ENCODE data around the gene HOMER2. TPM values are rescaled to one million over a fixed set of nuclear protein-coding genes. Genes with fewer than 3 reads are reported as not detected.

The HOMER2 gene
- total RNA-seq, 2 experiments from 2014 or later = 0.85 to 1.6 TPM

GRCh38 chr15:82831894-82832600 is 120.5 kb downstream of the HOMER2 start:
- Histone ChIP-seq H3K27me3 (ENCODE audit: control insufficient read depth in 1 of 2, insufficient read depth in 2 of 2, low read length in 2 of 2) (no peaks in the 10 kb centered on the region), H3K4me3 (ENCODE audit: low read length) (no peak overlapping the region), H3K9me3 (ENCODE audit: control insufficient read depth in 1 of 2, insufficient read depth in 1 of 2, low read length in 2 of 2) (peaks cover 0 to 11% of the 10 kb centered on the region in 2 experiments), H3K4me1 (ENCODE audit: insufficient read depth, low read length) (no peaks in the 10 kb centered on the region), H3K27ac (ENCODE audit: low read depth in 1 of 2, low read length in 2 of 2) (no peak overlapping the region), H3K36me3 (ENCODE audit: insufficient read depth, low read length) (peaks cover 91% of the 10 kb centered on the region)
- CTCF ChIA-PET = no interaction called here
- Mint-ChIP-seq H3K4me1 (ENCODE audit: low read depth) (peaks cover 7% of the 10 kb centered on the region), H3K4me3 (no peak overlapping the region), H3K36me3 (ENCODE audit: low read depth) (peaks cover 100% of the 10 kb centered on the region), H3K9me3 (no peaks in the 10 kb centered on the region), H3K27ac (no peak overlapping the region), H3K27me3 (no peaks in the 10 kb centered on the region)
- ATAC-seq (ENCODE audit: poor library complexity) (no peak), DNase-seq (no peak)
- intact Hi-C loops (cut with DNase I, micrococcal nuclease) = no loop called here
- POLR2A ChIA-PET = interaction anchor here (1.1 kb wide), 1 partner anchor 22 kb away, joined by 3 read pairs; the partner anchor contains the start of gene WHAMM
- TF ChIP-seq CTCF (IDR thresholded peaks at IDR 0.05) = no peak

DNA sequence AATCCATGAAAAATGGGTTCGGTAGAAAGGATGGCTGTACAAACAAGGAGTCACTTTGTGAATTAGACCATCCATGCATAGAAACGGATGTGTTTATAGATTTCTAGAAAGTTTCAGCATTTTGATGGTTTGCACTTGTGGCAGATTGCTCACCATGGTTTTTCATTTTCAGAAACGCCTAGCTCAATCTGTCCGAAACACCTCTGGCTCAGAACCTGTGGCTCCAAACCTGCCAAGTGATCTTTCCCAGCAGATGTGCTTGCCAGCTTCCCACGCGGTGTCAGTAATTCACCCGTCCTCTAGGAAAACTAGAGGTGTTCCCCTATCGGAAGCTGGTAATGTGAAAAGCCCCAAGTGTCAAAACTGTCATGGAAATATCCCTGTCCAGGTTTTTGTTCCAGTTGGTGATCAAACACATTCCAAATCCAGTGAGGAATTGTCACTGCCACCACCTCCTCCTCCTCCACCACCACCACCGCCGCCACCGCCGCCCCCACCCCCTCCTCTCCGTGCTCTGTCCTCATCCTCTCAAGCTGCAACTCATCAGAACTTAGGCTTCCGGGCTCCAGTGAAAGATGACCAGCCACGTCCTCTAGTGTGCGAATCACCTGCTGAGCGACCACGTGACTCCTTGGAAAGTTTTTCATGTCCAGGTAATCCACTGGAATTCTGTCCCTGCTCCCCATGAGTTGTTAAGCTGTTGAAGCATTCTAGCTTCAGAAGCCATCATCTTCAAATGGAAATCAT is 121.9 kb downstream of the HOMER2 start:
- ATAC-seq (ENCODE audit: poor library complexity) = no peak
- DNase-seq = no peak
- peaks cover 0 to 5% of the 10 kb centered on the region in 2 experiments for H3K9me3 ChIP-seq (ENCODE audit: control insufficient read depth in 1 of 2, insufficient read depth in 1 of 2, low read length in 2 of 2)
- no peaks in the 10 kb centered on the region for H3K27me3 Mint-ChIP-seq
- peaks cover 92% of the 10 kb centered on the region for H3K36me3 ChIP-seq (ENCODE audit: insufficient read depth, low read length)
- no peak overlapping the region for H3K27ac ChIP-seq (ENCODE audit: low read depth in 1 of 2, low read length in 2 of 2)
- H3K27ac Mint-ChIP-seq = no peak overlapping the region
- H3K9me3 Mint-ChIP-seq = no peaks in the 10 kb centered on the region
- ChIA-PET POLR2A (no interaction called here), CTCF (no interaction called here)
- H3K4me1 ChIP-seq (ENCODE audit: insufficient read depth, low read length) = no peaks in the 10 kb centered on the region
- H3K4me3 ChIP-seq (ENCODE audit: low read length) = no peak overlapping the region
- no peaks in the 10 kb centered on the region for H3K27me3 ChIP-seq (ENCODE audit: control insufficient read depth in 1 of 2, insufficient read depth in 2 of 2, low read length in 2 of 2)
- H3K4me1 Mint-ChIP-seq (ENCODE audit: low read depth) = peaks cover 7% of the 10 kb centered on the region
- no peak overlapping the region for H3K4me3 Mint-ChIP-seq
- intact Hi-C loops (cut with DNase I, micrococcal nuclease) = no loop called here
- peaks cover 100% of the 10 kb centered on the region for H3K36me3 Mint-ChIP-seq (ENCODE audit: low read depth)
- TF ChIP-seq CTCF (IDR thresholded peaks at IDR 0.05) = no peak

- H3K4me3 Mint-ChIP-seq = no peak overlapping the region
- no peak for ATAC-seq (ENCODE audit: poor library complexity)
Measured at GRCh38 chr15:82829234-82829633, 123.3 kb downstream of the HOMER2 start.

More at GRCh38 chr15:82829234-82829633, 123.3 kb downstream of the HOMER2 start:
- Histone ChIP-seq H3K4me1 (ENCODE audit: insufficient read depth, low read length) (no peaks in the 10 kb centered on the region), H3K27me3 (ENCODE audit: control insufficient read depth in 1 of 2, insufficient read depth in 2 of 2, low read length in 2 of 2) (no peaks in the 10 kb centered on the region), H3K27ac (ENCODE audit: low read depth in 1 of 2, low read length in 2 of 2) (no peak overlapping the region), H3K36me3 (ENCODE audit: insufficient read depth, low read length) (peaks cover 93% of the 10 kb centered on the region), H3K9me3 (ENCODE audit: control insufficient read depth in 1 of 2, insufficient read depth in 1 of 2, low read length in 2 of 2) (no peaks in the 10 kb centered on the region), H3K4me3 (ENCODE audit: low read length) (no peak overlapping the region)
- TF ChIP-seq CTCF (IDR thresholded peaks at IDR 0.05) = no peak
- ChIA-PET CTCF (no interaction called here), POLR2A (no interaction called here)
- Mint-ChIP-seq H3K4me1 (ENCODE audit: low read depth) (peaks cover 7% of the 10 kb centered on the region), H3K9me3 (no peaks in the 10 kb centered on the region), H3K36me3 (ENCODE audit: low read depth) (peaks cover 100% of the 10 kb centered on the region), H3K27me3 (no peaks in the 10 kb centered on the region), H3K27ac (no peak overlapping the region)
- intact Hi-C loops (cut with DNase I, micrococcal nuclease) = no loop called here
- DNase-seq = no peak
